A549 treated with Hydrocortisone at 1 μM for 4 hours (cell line): Measurements from ENCODE around the gene MYO10. TPM values are rescaled to one million over a fixed set of nuclear protein-coding genes. Genes with fewer than 3 reads are reported as not detected.

Source experiments
- total RNA-seq: library from RNA; stranded (reverse); fragments of 200-300 nt; extraction: Qiagen RNA extraction; gene quantifications from 5 replicates; pipeline ENCODE4 v1.2.3, GENCODE V29; 2022

Gene MYO10
- 31.2 to 47.0 TPM (median 36.3 TPM) in 5 replicates for total RNA-seq

DNA sequence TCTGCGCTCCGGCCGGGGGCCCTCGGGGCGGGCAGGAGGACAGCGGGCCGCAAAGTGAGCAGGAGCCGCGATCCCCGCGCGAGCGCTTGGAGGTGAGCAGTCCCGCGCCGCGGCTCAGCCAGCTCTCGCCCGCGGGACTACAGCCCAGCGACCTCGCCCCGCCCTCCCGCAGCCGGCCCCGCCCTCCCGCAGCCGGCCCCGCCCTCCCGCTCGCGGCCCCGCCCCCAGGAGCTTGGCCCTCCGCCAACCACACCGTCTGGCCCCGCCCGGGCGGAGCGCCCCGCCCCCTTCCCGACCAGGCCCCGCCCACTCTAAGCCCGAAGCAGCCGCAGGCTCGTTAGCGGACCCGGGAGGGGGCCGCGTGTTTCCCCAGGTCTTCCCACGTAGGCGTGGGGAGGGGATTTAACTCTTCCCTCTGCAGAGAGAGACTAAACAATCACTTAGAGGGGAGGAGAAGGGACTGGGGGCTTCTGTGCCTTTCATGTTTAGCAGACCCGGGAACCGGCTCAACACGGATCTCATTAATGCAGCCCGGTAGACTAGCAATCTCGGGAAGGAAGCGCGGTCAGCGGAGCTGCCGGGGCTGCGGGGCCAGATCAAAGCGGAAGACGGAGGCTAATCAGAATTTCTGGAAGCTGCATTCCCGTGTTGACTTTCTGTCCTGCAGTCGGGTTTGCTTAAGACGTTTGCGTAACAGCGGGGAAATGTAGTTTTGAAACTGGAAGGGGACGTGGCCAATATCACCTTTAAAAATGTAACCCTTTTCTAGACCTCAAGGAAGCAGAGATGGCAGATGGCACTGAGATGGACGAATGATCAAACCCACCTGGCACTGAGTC is at the start of gene MYO10:
Gene MYO10 (minus strand): TSS at position 139 of the 839 bp plus-strand sequence. CDS start 480 bp downstream, outside the sequence.

DNA sequence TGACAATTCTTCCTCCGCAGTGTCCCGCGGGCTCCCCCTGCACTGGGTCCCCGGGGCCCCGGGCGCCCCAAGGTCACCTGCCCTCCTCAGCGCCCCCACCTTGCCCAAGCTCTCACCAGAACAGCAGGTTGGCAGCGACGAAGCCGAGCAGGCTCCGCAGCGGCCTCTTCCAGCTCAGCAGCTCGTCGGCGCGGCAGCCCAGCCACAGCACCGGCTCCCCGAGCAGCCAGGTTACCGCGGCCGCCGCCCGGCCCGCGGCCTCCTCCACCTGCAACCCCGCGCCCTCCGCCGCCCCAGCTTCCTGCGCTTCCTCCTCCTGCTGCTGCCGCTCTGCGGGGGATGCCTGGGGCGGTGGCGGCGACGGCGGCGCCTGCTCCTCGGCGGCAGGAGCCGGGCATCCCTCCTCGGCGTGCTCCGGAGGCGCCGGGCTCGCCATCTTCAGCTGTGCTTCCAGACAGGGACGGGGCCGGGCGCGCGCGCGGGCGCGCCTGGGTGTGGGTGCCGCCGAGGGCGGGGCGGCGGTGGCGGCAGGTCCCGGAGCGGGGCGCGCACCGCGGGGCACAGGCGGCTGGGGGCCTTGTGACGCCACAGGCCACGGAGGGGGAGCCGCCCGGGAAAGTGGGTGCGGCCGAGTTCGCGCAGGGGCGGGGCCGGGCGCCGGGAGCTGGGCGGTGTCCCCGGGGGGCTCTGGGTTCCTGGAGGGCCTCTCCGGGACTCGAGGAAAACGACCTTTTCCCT is 319.4 kb downstream of the MYO10 start, which contains the start of gene RETREG1:
Gene RETREG1 (minus strand): TSS at position 462 of the 738 bp plus-strand sequence. CDS start 26 bp downstream, at position 436.

